ENCODE results near the gene RSRC1. TPM values are rescaled to one million over a fixed set of nuclear protein-coding genes. Genes with fewer than 3 reads are reported as not detected.

Gene RSRC1
- total and polyA plus RNA-seq, 2 of the 13 experiments (the other 11 are each of a cell fraction or from before 2014, with no cell fraction given) = 4.9 to 63.0 TPM

- TF ChIP-seq ATF4 (CRISPR knock-in tag; IDR thresholded peaks at IDR 0.05) = no peak
- no peak for TF ChIP-seq ZNF770 (CRISPR knock-in tag; IDR thresholded peaks at IDR 0.05)
- TF ChIP-seq CENPBD1 (CRISPR knock-in tag; IDR thresholded peaks at IDR 0.05; ENCODE audit: borderline replicate concordance, low read depth) = peak; percentile 69; the same call in 1 of the 2 replicates
- TF ChIP-seq SOX6 (IDR thresholded peaks at IDR 0.05) = no peak
- peak; percentile 63 for TF ChIP-seq SOX6 (CRISPR knock-in tag; IDR thresholded peaks at IDR 0.05)
- TF ChIP-seq TFE3 (CRISPR knock-in tag; IDR thresholded peaks at IDR 0.05) = peak; percentile 87
- peak; percentile 53; the same call in 1 of the 2 replicates for TF ChIP-seq RXRB (CRISPR knock-in tag; IDR thresholded peaks at IDR 0.05; ENCODE audit: borderline replicate concordance)
- no peak; the same call in 1 of the 2 replicates for TF ChIP-seq SNAPC5 (CRISPR knock-in tag; IDR thresholded peaks at IDR 0.05; ENCODE audit: borderline replicate concordance)
- TF ChIP-seq E2F2 (CRISPR knock-in tag; IDR thresholded peaks at IDR 0.05; ENCODE audit: borderline replicate concordance) = peak; percentile 79; the same call in 1 of the 2 replicates
- TF ChIP-seq ZNF276 (CRISPR knock-in tag; IDR thresholded peaks at IDR 0.05; ENCODE audit: low read depth) = peak; percentile 96
- TF ChIP-seq PREB (CRISPR knock-in tag; IDR thresholded peaks at IDR 0.05) = peak; percentile 77; the same call in 1 of the 2 replicates
- peak; percentile 57; the same call in 1 of the 2 replicates for TF ChIP-seq NFKBIZ (CRISPR knock-in tag; IDR thresholded peaks at IDR 0.05)
- TF ChIP-seq KLF13 (CRISPR knock-in tag; IDR thresholded peaks at IDR 0.05) = peak; percentile 89; the same call in 1 of the 2 replicates
- TF ChIP-seq ZBTB26 (CRISPR knock-in tag; IDR thresholded peaks at IDR 0.05; ENCODE audit: borderline replicate concordance) = peak; percentile 92
These were observed 12.1 kb upstream of the RSRC1 start (continued) for GRCh38 chr3:158097593-158098308.

Measured in HepG2 (cell line).